ENCODE results near the gene CELF5. TPM values are rescaled to one million over a fixed set of nuclear protein-coding genes. Genes with fewer than 3 reads are reported as not detected.
A peak's percentile ranks its signal among the peaks of the same experiment; 100 is the strongest.

CELF5 gene
- total RNA-seq, 1 experiment from 2014 or later, result 2.5 TPM

GRCh38 chr19:3186160-3186688, 38.2 kb upstream of the CELF5 start:
- Histone ChIP-seq H3K27me3 (ENCODE audit: insufficient read depth, low read length) (no peaks in the 10 kb centered on the region), H3K27ac (ENCODE audit: low read depth, low read length) (peak overlapping the region; percentile 83), H2AFZ (ENCODE audit: low read depth, low read length, poor library complexity, severe bottlenecking) (no peak overlapping the region), H3K4me1 (ENCODE audit: control insufficient read depth in 1 of 2, insufficient read depth in 2 of 2, low read length in 2 of 2) (peaks cover 12 to 32% of the 10 kb centered on the region in 2 experiments; a peak in 3 of 4 replicates), H3K9me2 (ENCODE audit: insufficient read depth) (no peaks in the 10 kb centered on the region), H3K4me2 (ENCODE audit: low read length) (peak overlapping the region; percentile 76), H3K4me3 (replicated peaks in 1 of 2; ENCODE audit: low read depth in 1 of 2, low read length in 2 of 2) (peak overlapping the region; percentile 94 to 96), H3K36me3 (ENCODE audit: control insufficient read depth in 1 of 2, insufficient read depth in 2 of 2, low read length in 2 of 2) (peaks cover 3 to 28% of the 10 kb centered on the region in 2 experiments; a peak in 2 of 4 replicates), H4K20me1 (ENCODE audit: insufficient read depth) (peaks cover 9% of the 10 kb centered on the region; the same call in 1 of the 2 replicates), H3K9ac (ENCODE audit: low read length) (peak overlapping the region; percentile 96), H3K79me2 (ENCODE audit: insufficient read depth, low read length) (peaks cover 54% of the 10 kb centered on the region), H3K9me3 (ENCODE audit: control insufficient read depth in 1 of 2, insufficient read depth in 1 of 2, low read depth in 1 of 2, low read length in 2 of 2) (no peaks in the 10 kb centered on the region)
- DNase-seq (ENCODE audit: low read depth, low spot score) (no peak), ATAC-seq (peak; percentile 51)
- TF ChIP-seq ZFX (IDR thresholded peaks at IDR 0.05), result peak; percentile 88; the same call in 1 of the 2 replicates
- TF ChIP-seq EZH2 (IDR thresholded peaks at IDR 0.05), result no peak
- TF ChIP-seq CTCF (IDR thresholded peaks at IDR 0.05 in 2 of 3, conservative IDR thresholded peaks at IDR 0.05 in 1 of 3; ENCODE audit: borderline replicate concordance in 1 of 3, insufficient read depth in 1 of 3, low read depth in 2 of 3, low read length in 2 of 3), result no peak
- TF ChIP-seq SIN3A (IDR thresholded peaks at IDR 0.05; ENCODE audit: low read depth), result no peak
- no peak for TF ChIP-seq SP1 (IDR thresholded peaks at IDR 0.05; ENCODE audit: low read depth)
- ChIA-PET CTCF (interaction anchor here (1.4 kb wide), 1 partner anchor 25 kb away, joined by 3 read pairs; no protein-coding TSS in a partner anchor), RAD21 (ENCODE audit: low non-redundant PET in 1 of 2, low total read pairs in 2 of 2, uncharacterized antibody in 2 of 2, unreplicated experiment in 2 of 2) (no interaction called here), POLR2A (no interaction called here)
- BruUV-seq (replicated peaks), result no TSS peak
- intact Hi-C loops (cut with micrococcal nuclease), result no loop called here

Data from HCT116 (cell line).